ENCODE data around the gene HBEGF.

DNA sequence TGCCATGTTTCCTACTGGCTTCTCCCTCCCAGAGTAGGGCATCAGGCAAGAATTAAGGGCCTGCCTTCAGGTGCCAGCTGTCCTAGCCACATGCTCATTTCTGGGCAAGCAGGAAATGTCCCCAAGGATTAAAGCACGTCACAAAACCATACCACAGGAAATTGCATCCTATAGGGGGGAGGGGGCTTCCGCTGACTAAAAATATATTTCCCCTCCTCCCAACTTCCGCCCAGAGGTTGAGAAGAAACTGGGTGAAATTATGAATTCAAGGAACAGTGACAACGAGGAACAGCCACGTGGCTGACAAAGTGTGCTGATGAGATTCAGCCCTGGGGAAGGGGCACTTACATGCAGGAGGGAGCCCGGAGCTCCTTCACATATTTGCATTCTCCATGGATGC, 4.1 kb downstream of the HBEGF start:
- TF ChIP-seq, protein P1, sequence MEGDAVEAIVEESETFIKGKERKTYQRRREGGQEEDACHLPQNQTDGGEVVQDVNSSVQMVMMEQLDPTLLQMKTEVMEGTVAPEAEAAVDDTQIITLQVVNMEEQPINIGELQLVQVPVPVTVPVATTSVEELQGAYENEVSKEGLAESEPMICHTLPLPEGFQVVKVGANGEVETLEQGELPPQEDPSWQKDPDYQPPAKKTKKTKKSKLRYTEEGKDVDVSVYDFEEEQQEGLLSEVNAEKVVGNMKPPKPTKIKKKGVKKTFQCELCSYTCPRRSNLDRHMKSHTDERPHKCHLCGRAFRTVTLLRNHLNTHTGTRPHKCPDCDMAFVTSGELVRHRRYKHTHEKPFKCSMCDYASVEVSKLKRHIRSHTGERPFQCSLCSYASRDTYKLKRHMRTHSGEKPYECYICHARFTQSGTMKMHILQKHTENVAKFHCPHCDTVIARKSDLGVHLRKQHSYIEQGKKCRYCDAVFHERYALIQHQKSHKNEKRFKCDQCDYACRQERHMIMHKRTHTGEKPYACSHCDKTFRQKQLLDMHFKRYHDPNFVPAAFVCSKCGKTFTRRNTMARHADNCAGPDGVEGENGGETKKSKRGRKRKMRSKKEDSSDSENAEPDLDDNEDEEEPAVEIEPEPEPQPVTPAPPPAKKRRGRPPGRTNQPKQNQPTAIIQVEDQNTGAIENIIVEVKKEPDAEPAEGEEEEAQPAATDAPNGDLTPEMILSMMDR (IDR thresholded peaks at IDR 0.05 in 2 of 3, conservative IDR thresholded peaks at IDR 0.05 in 1 of 3; ENCODE audit: borderline replicate concordance in 1 of 3, insufficient read depth in 1 of 3, low read depth in 2 of 3, low read length in 2 of 3), result no peak
- no peak for TF ChIP-seq SIN3A (IDR thresholded peaks at IDR 0.05; ENCODE audit: low read depth)
- TF ChIP-seq POLR2AphosphoS5 (IDR thresholded peaks at IDR 0.05; ENCODE audit: low read depth, low read length), result no peak
- no peak for TF ChIP-seq EGR1 (IDR thresholded peaks at IDR 0.05; ENCODE audit: low read depth)
- no peak for TF ChIP-seq ZBTB33 (IDR thresholded peaks at IDR 0.05; ENCODE audit: extremely low read depth, insufficient replicate concordance, low read length)
- TF ChIP-seq SRF (IDR thresholded peaks at IDR 0.05; ENCODE audit: low read depth), result no peak
- TF ChIP-seq EZH2 (IDR thresholded peaks at IDR 0.05), result no peak
